SK-N-SH treated with all-trans-retinoic acid at 6 μM for 48 hours (cell line): ENCODE data around the gene SGF29.

Source experiments
- CSDC2 ChIP-seq: fragments of 250-450 bp; sonication (Bioruptor Pico); IDR thresholded peaks from 2 replicates; pipeline ENCODE4 v1.5.0; 2020; ENCODE audit warnings: mild to moderate bottlenecking, moderate library complexity
- ESRRG ChIP-seq: fragments of 250-450 bp; sonication (Bioruptor Pico); IDR thresholded peaks from 2 replicates; pipeline ENCODE4 v1.6.1; 2021; ENCODE audit warnings: mild to moderate bottlenecking
- ISL1 ChIP-seq: fragments of 250-450 bp; sonication (Bioruptor Pico); IDR thresholded peaks from 2 replicates; pipeline ENCODE4 v2.1.2; 2022; ENCODE audit warnings: mild to moderate bottlenecking, moderate library complexity
- PPARA ChIP-seq: fragments of 250-450 bp; sonication (Bioruptor Pico); IDR thresholded peaks from 2 replicates; pipeline ENCODE4 v1.5.0; 2020; ENCODE audit warnings: mild to moderate bottlenecking, borderline replicate concordance
- SNAI2 ChIP-seq: fragments of 250-450 bp; sonication (Bioruptor Pico); IDR thresholded peaks from 2 replicates; pipeline ENCODE4 v1.5.0; 2020; ENCODE audit warnings: mild to moderate bottlenecking, moderate library complexity
- ZFP3 ChIP-seq: fragments of 250-450 bp; sonication (Bioruptor Pico); IDR thresholded peaks from 2 replicates; pipeline ENCODE4 v1.5.0; 2020; ENCODE audit warnings: mild to moderate bottlenecking, moderate library complexity
- ZNF565 ChIP-seq: fragments of 450-650 bp; formaldehyde crosslinking; conservative IDR thresholded peaks from 2 replicates; pipeline ENCODE4 v1.5.0; 2020; ENCODE audit warnings: low read depth, mild to moderate bottlenecking, moderate library complexity
- ZNF8 ChIP-seq: fragments of 450-650 bp; formaldehyde crosslinking; IDR thresholded peaks from 2 replicates; pipeline ENCODE4 v1.5.0; 2020; ENCODE audit warnings: mild to moderate bottlenecking, moderate library complexity
- TF ChIP-seq, protein P1 (sequence below): fragments of 250-450 bp; sonication (Bioruptor Pico); IDR thresholded peaks from 2 replicates; pipeline ENCODE4 v1.5.1; 2020; ENCODE audit warnings: low read depth, mild to moderate bottlenecking, moderate library complexity
- TF ChIP-seq, protein P2 (sequence below): fragments of 250-450 bp; sonication (Bioruptor Pico); IDR thresholded peaks from 2 replicates; pipeline ENCODE4 v1.8.0; 2020; ENCODE audit warnings: mild to moderate bottlenecking, moderate library complexity, borderline replicate concordance

DNA sequence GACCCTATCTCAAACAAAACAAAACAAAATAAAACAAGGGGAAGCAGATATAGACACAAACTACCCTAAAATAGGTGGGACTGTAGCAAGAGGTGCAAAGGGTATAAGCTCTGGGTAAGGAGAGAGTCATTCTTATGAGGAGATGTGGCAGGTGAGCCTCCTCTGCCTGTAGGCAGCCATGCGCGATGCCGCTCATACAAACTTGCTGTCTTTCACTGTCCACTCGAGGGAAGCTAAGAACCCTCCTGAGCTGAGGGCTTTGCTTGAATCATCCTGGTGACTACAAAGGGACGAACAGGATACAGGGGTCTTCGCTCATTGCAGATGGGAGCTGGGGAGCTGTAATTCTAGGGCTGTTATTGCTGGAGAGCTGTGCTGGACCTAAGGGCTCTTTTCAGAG, 32.3 kb upstream of the SGF29 start:
- TF ChIP-seq, protein P1, sequence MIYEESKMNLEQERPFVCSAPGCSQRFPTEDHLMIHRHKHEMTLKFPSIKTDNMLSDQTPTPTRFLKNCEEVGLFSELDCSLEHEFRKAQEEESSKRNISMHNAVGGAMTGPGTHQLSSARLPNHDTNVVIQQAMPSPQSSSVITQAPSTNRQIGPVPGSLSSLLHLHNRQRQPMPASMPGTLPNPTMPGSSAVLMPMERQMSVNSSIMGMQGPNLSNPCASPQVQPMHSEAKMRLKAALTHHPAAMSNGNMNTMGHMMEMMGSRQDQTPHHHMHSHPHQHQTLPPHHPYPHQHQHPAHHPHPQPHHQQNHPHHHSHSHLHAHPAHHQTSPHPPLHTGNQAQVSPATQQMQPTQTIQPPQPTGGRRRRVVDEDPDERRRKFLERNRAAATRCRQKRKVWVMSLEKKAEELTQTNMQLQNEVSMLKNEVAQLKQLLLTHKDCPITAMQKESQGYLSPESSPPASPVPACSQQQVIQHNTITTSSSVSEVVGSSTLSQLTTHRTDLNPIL (CRISPR knock-in tag) = no peak
- no peak for TF ChIP-seq ZNF565 (CRISPR knock-in tag)
- no peak for TF ChIP-seq ZFP3 (CRISPR knock-in tag)
- TF ChIP-seq, protein P2, sequence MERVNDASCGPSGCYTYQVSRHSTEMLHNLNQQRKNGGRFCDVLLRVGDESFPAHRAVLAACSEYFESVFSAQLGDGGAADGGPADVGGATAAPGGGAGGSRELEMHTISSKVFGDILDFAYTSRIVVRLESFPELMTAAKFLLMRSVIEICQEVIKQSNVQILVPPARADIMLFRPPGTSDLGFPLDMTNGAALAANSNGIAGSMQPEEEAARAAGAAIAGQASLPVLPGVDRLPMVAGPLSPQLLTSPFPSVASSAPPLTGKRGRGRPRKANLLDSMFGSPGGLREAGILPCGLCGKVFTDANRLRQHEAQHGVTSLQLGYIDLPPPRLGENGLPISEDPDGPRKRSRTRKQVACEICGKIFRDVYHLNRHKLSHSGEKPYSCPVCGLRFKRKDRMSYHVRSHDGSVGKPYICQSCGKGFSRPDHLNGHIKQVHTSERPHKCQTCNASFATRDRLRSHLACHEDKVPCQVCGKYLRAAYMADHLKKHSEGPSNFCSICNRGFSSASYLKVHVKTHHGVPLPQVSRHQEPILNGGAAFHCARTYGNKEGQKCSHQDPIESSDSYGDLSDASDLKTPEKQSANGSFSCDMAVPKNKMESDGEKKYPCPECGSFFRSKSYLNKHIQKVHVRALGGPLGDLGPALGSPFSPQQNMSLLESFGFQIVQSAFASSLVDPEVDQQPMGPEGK (CRISPR knock-in tag) = no peak
- no peak for TF ChIP-seq PPARA (CRISPR knock-in tag)
- no peak for TF ChIP-seq SNAI2 (CRISPR knock-in tag)
- no peak for TF ChIP-seq CSDC2 (CRISPR knock-in tag)
- TF ChIP-seq ZNF8 (CRISPR knock-in tag) = no peak
- TF ChIP-seq ESRRG = no peak
- TF ChIP-seq ISL1 = no peak
